GM13977 (cell line): ENCODE data around the gene SGPL1.
A peak's percentile ranks its signal among the peaks of the same experiment; 100 is the strongest.

Experiments used
- DNase-seq: peaks from one replicate; pipeline ENCODE4 v3.0.0; 2012; ENCODE audit warnings: low spot score
- CTCF ChIP-seq: IDR thresholded peaks from 2 replicates; pipeline ENCODE4 v1.5.1; 2012; ENCODE audit warnings: mild to moderate bottlenecking, control low read depth; ENCODE audit not compliant: insufficient read depth; ENCODE audit errors: extremely low read depth, missing control alignments
- in situ Hi-C: fragments of 300-500 bp; cut with MboI; formaldehyde crosslinking; loops from one replicate; pipeline ENCODE4 v1.12.0; 2022; ENCODE audit warnings: low sequenced_read_pairs, low pct_unique_long_range_greater_than_20kb, mixed read lengths, inconsistent platforms; ENCODE audit not compliant: unreplicated experiment

The SGPL1 gene

GRCh38 chr10:70777063-70777875, 38.5 kb upstream of the SGPL1 start:
- no peak for DNase-seq

DNA sequence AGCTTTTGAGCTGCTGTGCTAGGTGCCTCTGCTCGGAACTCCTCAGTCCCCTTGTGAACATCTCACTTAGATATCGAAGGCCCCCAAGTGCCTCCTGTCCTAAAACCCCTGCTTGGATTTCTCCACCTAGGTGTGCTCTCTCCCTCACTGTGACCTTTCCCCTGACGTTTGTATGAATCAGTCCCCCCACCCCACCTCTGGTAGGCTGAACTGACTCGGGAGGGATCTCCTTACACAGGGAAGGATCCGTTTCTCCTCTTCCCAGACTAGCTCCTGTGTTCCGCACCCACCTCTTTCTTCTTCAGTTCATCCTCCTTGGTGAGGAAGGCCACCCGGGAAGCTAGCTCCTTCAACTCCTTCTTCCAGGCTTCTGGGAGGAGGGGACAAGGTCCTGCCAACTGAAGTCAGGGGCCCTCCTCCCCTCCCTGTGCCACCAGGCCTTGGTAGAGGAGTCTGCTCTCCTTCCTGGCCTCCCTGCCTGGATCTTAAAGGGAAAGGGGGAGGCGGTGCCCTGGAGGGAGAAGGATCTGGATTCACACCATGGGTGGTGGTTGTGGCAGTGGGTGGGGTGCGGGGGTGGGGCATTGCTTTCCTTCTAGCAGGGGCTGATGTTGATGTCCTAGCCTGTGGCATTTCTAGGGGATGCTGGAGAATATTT, 37.4 kb upstream of the SGPL1 start:
- TF ChIP-seq CTCF, result no peak
- in situ Hi-C loops, result no loop called here
- DNase-seq, result no peak

More at GRCh38 chr10:70777063-70777875, 38.5 kb upstream of the SGPL1 start:
- in situ Hi-C loops, result no loop called here
- no peak for TF ChIP-seq CTCF

DNA sequence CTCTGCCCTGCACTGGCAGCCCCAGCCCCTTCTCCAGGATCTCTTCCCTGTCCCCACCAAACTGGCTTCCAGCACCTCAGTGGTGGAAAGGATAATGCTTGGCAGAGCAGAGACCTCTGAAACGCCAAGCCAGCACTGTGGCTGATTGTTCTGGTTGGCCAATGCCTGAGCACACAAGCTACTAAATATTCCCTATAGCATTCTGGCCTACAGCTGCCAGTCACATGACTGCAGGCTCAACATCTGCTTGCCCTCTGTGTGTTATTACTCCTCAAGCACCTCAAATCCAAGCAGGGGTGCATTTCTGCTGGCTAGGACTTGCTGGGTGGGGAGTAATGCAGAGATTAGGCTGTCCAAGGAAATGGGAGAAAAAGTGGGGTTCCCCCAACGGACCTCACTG, 36.7 kb upstream of the SGPL1 start:
- in situ Hi-C loops, result no loop called here
- DNase-seq, result no peak
- TF ChIP-seq CTCF, result no peak

DNA sequence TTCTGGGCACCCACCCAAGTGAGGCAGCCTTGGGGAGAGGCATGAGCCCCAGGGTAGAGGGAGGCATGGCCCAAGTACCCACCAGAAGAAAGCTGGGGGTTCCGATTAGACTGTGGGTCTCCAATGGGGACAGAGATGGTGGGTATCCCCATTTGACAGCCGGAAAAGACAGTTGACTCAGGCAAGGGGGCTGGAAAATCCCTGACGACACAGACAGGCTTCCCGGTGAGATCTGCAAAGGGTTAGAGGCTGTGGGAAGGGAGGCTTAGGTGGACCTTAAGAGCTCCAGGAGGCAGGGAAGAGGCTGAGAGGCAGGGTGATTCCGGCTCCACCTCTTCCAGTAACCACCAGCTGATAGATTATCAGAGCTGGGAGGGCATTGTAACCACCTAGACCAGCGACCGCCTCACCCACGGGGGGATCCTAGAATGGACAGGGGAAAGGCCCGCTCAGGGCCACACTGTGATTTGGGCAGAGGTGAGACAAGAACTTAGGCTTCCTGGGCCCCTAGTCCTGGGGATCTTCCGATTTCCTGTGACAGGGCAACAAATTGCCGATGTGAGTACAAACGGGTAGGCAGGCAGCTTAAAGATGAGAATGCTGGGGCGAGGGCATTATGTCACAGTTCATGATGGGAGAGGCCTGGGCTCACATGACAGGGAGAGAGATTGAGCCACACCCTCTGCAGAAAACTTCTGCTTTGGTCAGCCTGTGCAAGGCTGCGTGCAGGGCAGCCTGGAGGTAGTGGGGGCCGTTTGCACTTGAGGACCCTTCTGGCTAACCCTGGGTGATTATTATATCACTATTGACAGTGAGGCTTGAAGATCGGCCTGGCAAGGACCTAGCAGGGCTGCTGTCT, 36.0 kb upstream of the SGPL1 start:
- in situ Hi-C loops, result no loop called here
- no peak for TF ChIP-seq CTCF
- DNase-seq, result peak; percentile 11

DNA sequence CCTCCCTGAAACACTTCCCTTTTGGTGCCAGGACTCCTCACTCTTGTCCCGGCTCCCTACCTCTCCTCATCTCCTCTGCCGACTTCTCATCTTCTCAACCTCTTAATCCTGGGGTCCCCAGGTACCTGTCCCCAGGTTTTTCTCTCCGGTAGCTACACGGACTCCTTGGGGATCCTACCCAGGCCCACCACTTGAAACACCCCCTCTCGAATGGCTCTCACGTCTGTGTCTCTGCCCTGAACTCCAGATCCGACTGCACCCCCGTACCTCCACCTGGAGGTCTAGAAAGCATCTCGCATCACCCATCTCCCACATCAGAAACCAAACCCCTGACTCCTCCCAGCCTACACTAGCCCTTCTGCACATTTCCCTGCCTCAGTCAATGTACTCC, 35.4 kb upstream of the SGPL1 start:
- TF ChIP-seq CTCF, result no peak
- in situ Hi-C loops, result no loop called here
- no peak for DNase-seq

DNA sequence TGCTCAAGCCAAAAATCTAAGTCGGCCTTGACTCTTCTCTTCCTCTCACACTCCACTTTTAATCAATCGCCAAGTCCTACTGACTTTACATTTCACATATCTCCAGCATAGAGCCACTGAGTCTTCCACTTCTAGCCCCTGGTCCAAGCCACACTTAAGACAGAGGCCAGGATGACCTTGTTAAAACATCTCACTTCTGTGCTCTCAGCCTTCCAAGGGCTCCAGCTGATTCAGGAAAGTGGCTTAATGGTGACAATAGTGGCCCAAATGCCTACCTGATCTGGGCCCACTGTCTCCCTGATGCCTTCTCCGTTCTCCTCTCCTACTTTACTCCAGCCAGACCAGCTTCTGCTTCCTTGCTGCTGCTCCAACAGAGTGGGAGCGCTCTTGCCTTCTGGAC, 35.0 kb upstream of the SGPL1 start:
- DNase-seq, result no peak
- in situ Hi-C loops, result no loop called here
- TF ChIP-seq CTCF, result no peak
